ENCODE measurements around the gene LARGE1.

The LARGE1 gene

DNA sequence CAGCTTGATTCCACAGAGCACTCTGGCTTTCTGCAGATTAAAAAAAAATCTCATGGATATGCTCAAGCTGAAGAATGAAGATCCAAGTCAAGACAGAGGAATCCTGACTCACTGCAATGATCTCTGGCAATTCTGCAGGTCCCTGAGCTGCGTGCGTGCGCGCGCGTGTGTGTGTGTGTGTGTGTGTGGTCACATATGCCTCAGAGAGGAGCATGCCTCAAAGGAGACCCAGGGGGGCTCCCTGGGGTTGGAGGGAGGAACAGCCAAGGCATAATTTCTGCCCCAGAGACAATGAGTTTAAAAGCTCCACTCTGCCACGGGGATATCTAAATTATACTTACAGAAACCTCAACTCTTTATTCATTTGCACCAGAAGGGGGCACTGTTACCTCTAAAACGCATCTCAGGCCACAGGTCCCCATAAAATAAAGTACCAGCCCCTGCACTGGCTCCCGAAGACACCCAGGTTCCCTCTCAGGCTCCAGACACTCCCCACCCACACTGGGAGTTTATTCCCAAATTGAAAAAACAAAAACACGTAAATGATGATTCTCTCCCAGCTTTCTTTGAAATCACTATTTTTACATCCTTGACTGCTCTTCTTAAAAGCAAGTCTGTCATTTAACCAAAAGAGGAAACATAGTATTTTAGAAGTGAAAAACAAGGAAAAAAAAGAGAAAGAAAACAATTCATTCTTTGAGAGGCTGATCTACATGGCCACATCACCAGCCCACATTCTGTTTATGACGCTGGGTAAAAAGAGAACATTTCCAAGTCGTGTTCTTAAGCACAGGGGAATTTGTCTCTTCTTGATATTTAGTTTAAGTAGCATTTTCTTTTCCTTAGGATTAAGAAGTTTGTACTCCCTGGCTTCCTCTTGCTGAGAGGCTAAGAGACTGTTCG is 401.0 kb downstream of the LARGE1 start:
- CTCF ChIA-PET: interaction anchor here (0.8 to 5.3 kb wide), 14 partner anchors 10 to 590 kb away, joined by 3 to 47 read pairs (median 5); no protein-coding TSS in a partner anchor
- WGBS (ENCODE audit: insufficient coverage): 28% methylated on average over 5 of the region's 13 CpGs
- H3K9me3 ChIP-seq (ENCODE audit: control extremely low read depth in 1 of 5, control insufficient read depth in 4 of 5, insufficient read depth in 2 of 5, low read depth in 1 of 5, low read length in 4 of 5): peaks cover 0 to 5% (median 0%) of the 10 kb centered on the region in 5 experiments
- H3K27me3 ChIP-seq (replicated peaks in 2 of 5; ENCODE audit: control insufficient read depth in 4 of 5, insufficient read depth in 5 of 5, low read length in 4 of 5): no peaks in the 10 kb centered on the region
- no peak overlapping the region for H3K4me3 ChIP-seq (ENCODE audit: control insufficient read depth in 1 of 7, extremely low read depth in 1 of 7, insufficient read depth in 4 of 7, low read depth in 2 of 7, low read length in 6 of 7)
- H3K27ac ChIP-seq (ENCODE audit: insufficient read depth in 1 of 2, low read depth in 1 of 2, low read length in 2 of 2, poor library complexity in 1 of 2, severe bottlenecking in 2 of 2): no peak overlapping the region
- POLR2A ChIA-PET: no interaction called here
- DNase-seq: peak; percentile 69 to 81 (median 74)
- H3K36me3 ChIP-seq (ENCODE audit: control insufficient read depth in 4 of 4, insufficient read depth in 4 of 4, low read length in 3 of 4): no peaks in the 10 kb centered on the region
- H3K4me1 ChIP-seq (ENCODE audit: control extremely low read depth in 1 of 4, control insufficient read depth in 4 of 4, insufficient read depth in 4 of 4, low read length in 3 of 4): peaks cover 0 to 8% (median 3%) of the 10 kb centered on the region in 4 experiments

DNA sequence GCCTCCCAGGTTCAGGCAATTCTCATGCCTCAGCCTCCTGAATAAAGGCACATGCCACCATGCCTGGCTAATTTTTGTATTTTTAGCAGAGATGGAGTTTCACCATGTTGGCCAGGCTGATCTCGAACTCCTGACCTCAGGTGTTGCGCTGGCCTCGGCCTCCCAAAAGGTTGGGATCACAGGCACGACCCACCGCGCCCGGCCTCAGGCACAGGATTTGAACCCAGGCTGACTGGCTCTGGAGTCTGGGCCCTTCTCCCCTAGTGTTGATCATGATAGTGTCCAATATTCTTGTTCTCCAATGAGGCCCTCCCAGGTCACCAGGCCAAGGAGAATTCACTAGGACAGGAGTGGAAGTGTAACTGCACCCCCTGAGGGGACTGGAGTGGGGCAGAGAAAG is 401.9 kb downstream of the LARGE1 start:
- 97% methylated on average over 7 of the region's 7 CpGs for WGBS (ENCODE audit: insufficient coverage)
- Histone ChIP-seq H3K4me3 (ENCODE audit: control insufficient read depth in 1 of 7, extremely low read depth in 1 of 7, insufficient read depth in 4 of 7, low read depth in 2 of 7, low read length in 6 of 7) (no peak overlapping the region), H3K36me3 (ENCODE audit: control insufficient read depth in 4 of 4, insufficient read depth in 4 of 4, low read length in 3 of 4) (no peaks in the 10 kb centered on the region), H3K27me3 (replicated peaks in 2 of 5; ENCODE audit: control insufficient read depth in 4 of 5, insufficient read depth in 5 of 5, low read length in 4 of 5) (no peaks in the 10 kb centered on the region), H3K27ac (ENCODE audit: insufficient read depth in 1 of 2, low read depth in 1 of 2, low read length in 2 of 2, poor library complexity in 1 of 2, severe bottlenecking in 2 of 2) (no peak overlapping the region), H3K4me1 (ENCODE audit: control extremely low read depth in 1 of 4, control insufficient read depth in 4 of 4, insufficient read depth in 4 of 4, low read length in 3 of 4) (peaks cover 0 to 8% (median 2%) of the 10 kb centered on the region in 4 experiments), H3K9me3 (ENCODE audit: control extremely low read depth in 1 of 5, control insufficient read depth in 4 of 5, insufficient read depth in 2 of 5, low read depth in 1 of 5, low read length in 4 of 5) (peaks cover 0 to 5% (median 0%) of the 10 kb centered on the region in 5 experiments)
- ChIA-PET CTCF (interaction anchor here (0.8 to 5.3 kb wide), 12 partner anchors 11 to 591 kb away, joined by 3 to 47 read pairs (median 6); no protein-coding TSS in a partner anchor), POLR2A (no interaction called here)
- no peak for DNase-seq

DNA sequence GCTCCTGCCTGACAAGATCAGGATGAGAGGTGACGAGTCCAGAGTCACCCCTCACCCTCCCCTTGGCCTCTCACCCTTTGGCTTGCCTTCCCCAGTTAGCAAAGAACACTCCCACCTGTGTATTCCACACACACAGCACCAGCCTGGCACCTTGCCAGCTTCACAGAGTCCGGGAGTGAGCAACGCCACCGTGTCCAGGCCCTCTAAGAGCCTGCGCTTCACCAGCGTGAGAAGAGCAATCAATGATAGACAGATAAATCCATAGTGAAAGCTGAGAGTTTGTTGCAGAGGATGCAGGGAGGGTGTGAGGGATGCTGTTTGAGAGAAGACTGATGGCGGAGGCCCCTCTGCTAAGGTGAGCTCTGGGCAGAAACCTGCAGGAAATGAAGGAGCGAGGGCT is 404.5 kb downstream of the LARGE1 start:
- Histone ChIP-seq H3K4me1 (ENCODE audit: control extremely low read depth in 1 of 4, control insufficient read depth in 4 of 4, insufficient read depth in 4 of 4, low read length in 3 of 4) (peaks cover 0 to 2% (median under 1%) of the 10 kb centered on the region in 4 experiments), H3K36me3 (ENCODE audit: control insufficient read depth in 4 of 4, insufficient read depth in 4 of 4, low read length in 3 of 4) (no peaks in the 10 kb centered on the region), H3K27ac (ENCODE audit: insufficient read depth in 1 of 2, low read depth in 1 of 2, low read length in 2 of 2, poor library complexity in 1 of 2, severe bottlenecking in 2 of 2) (no peak overlapping the region), H3K4me3 (ENCODE audit: control insufficient read depth in 1 of 7, extremely low read depth in 1 of 7, insufficient read depth in 4 of 7, low read depth in 2 of 7, low read length in 6 of 7) (no peak overlapping the region), H3K9me3 (ENCODE audit: control extremely low read depth in 1 of 5, control insufficient read depth in 4 of 5, insufficient read depth in 2 of 5, low read depth in 1 of 5, low read length in 4 of 5) (no peaks in the 10 kb centered on the region), H3K27me3 (replicated peaks in 2 of 5; ENCODE audit: control insufficient read depth in 4 of 5, insufficient read depth in 5 of 5, low read length in 4 of 5) (no peaks in the 10 kb centered on the region)
- 93% methylated on average over 8 of the region's 8 CpGs for WGBS (ENCODE audit: insufficient coverage)
- POLR2A ChIA-PET: no interaction called here
- DNase-seq: no peak
- CTCF ChIA-PET: interaction anchor here (2.7 kb wide), 1 partner anchor 65 kb away, joined by 9 read pairs; no protein-coding TSS in a partner anchor

DNA sequence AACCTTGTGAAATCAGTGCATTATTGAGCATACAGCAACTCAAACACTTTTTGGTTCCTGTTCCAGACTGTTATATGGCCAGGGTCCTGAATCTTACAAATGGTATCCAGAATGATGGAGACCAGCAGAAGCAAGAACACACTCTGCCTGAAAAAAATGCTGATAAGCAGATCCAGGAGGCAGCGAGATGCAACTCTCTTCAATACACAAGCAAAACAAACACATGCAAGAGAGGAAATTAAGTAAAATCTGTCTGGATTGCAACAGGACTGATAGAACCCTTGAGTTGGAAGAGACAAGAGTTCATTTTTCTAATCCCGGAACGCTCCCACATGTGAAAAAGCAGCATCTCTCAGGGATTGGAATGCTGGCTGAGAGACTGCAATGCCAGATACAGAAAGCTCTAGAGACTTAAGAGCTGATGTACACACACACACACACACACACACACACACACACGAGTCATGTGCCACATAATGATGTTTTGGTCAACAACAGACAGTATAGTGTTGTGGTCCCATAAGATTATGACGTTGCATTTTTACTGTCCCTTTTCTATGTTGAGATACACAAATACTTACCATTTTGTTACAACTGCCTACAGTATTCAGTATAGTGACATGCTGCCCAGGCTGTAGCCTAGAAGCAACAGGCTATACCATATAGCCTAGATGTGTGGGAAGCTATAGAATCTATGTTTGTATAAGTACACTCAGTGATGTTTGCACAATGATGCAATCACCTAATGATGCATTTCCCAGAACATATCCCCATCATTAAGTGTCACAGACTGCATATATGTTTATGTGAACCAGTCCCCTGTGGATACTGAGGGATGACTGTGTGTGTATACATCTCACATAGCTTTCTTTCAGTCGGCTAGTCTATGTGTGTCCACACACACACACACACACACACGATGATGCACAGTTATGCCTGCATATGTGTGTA is 406.6 kb downstream of the LARGE1 start:
- Histone ChIP-seq H3K4me3 (ENCODE audit: control insufficient read depth in 1 of 7, extremely low read depth in 1 of 7, insufficient read depth in 4 of 7, low read depth in 2 of 7, low read length in 6 of 7) (no peak overlapping the region), H3K9me3 (ENCODE audit: control extremely low read depth in 1 of 5, control insufficient read depth in 4 of 5, insufficient read depth in 2 of 5, low read depth in 1 of 5, low read length in 4 of 5) (no peaks in the 10 kb centered on the region), H3K27me3 (replicated peaks in 2 of 5; ENCODE audit: control insufficient read depth in 4 of 5, insufficient read depth in 5 of 5, low read length in 4 of 5) (no peaks in the 10 kb centered on the region), H3K4me1 (ENCODE audit: control extremely low read depth in 1 of 4, control insufficient read depth in 4 of 4, insufficient read depth in 4 of 4, low read length in 3 of 4) (no peaks in the 10 kb centered on the region), H3K27ac (ENCODE audit: insufficient read depth in 1 of 2, low read depth in 1 of 2, low read length in 2 of 2, poor library complexity in 1 of 2, severe bottlenecking in 2 of 2) (no peak overlapping the region), H3K36me3 (ENCODE audit: control insufficient read depth in 4 of 4, insufficient read depth in 4 of 4, low read length in 3 of 4) (no peaks in the 10 kb centered on the region)
- DNase-seq: no peak
- ChIA-PET CTCF (no interaction called here), POLR2A (no interaction called here)
- WGBS (ENCODE audit: insufficient coverage): 92% methylated on average over 2 of the region's 7 CpGs

DNA sequence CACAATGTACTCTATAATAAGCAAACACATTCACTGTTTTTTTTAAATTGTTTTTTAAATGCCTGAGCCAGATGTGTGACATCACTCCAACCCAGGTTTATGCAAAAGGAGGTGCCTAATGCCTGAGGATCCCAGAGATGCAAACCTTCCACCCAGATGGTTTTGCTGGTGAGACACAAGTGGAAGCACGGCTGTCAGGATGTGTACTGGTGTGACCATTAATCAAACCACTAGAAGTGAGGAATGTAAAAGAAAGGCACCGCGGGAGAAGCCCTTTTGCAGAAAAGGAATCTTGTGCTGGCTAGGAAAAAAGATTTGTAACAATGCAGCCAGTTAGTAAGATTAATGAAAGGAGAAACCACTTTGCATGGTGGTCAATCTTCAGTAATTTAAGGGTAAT is 407.4 kb downstream of the LARGE1 start:
- POLR2A ChIA-PET: no interaction called here
- DNase-seq: no peak
- CTCF ChIA-PET: no interaction called here
- WGBS (ENCODE audit: insufficient coverage): 74% methylated on average over 3 of the region's 3 CpGs
- H3K9me3 ChIP-seq (ENCODE audit: control extremely low read depth in 1 of 5, control insufficient read depth in 4 of 5, insufficient read depth in 2 of 5, low read depth in 1 of 5, low read length in 4 of 5): no peaks in the 10 kb centered on the region
- no peak overlapping the region for H3K4me3 ChIP-seq (ENCODE audit: control insufficient read depth in 1 of 7, extremely low read depth in 1 of 7, insufficient read depth in 4 of 7, low read depth in 2 of 7, low read length in 6 of 7)
- H3K36me3 ChIP-seq (ENCODE audit: control insufficient read depth in 4 of 4, insufficient read depth in 4 of 4, low read length in 3 of 4): no peaks in the 10 kb centered on the region
- H3K27ac ChIP-seq (ENCODE audit: insufficient read depth in 1 of 2, low read depth in 1 of 2, low read length in 2 of 2, poor library complexity in 1 of 2, severe bottlenecking in 2 of 2): no peak overlapping the region
- no peaks in the 10 kb centered on the region for H3K27me3 ChIP-seq (replicated peaks in 2 of 5; ENCODE audit: control insufficient read depth in 4 of 5, insufficient read depth in 5 of 5, low read length in 4 of 5)
- no peaks in the 10 kb centered on the region for H3K4me1 ChIP-seq (ENCODE audit: control extremely low read depth in 1 of 4, control insufficient read depth in 4 of 4, insufficient read depth in 4 of 4, low read length in 3 of 4)

DNA sequence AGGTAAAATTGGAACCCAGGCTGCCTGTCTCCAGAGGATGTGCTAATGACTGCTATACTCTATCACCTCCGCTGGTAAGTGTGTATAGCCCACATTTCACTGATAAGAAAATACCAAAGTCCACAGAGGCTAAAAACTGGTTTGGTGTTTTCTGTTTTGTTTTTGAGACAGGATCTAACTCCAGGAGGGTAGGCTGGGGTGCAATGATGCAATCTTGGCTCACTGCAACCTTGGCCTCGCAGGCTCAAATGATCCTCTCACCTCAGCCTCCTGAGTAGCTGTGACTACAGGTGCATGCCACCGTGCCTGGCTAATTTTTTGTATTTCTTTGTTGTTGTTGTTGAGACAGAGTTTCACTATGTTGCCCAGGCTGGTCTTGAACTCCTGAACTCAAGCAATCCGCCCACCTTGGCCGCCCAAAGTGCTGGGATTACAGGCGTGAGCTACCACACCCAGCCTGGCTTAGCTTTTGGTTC is 409.8 kb downstream of the LARGE1 start:
- Histone ChIP-seq H3K4me1 (ENCODE audit: control extremely low read depth in 1 of 4, control insufficient read depth in 4 of 4, insufficient read depth in 4 of 4, low read length in 3 of 4) (no peaks in the 10 kb centered on the region), H3K36me3 (ENCODE audit: control insufficient read depth in 4 of 4, insufficient read depth in 4 of 4, low read length in 3 of 4) (no peaks in the 10 kb centered on the region), H3K4me3 (ENCODE audit: control insufficient read depth in 1 of 7, extremely low read depth in 1 of 7, insufficient read depth in 4 of 7, low read depth in 2 of 7, low read length in 6 of 7) (no peak overlapping the region), H3K9me3 (ENCODE audit: control extremely low read depth in 1 of 5, control insufficient read depth in 4 of 5, insufficient read depth in 2 of 5, low read depth in 1 of 5, low read length in 4 of 5) (no peaks in the 10 kb centered on the region), H3K27ac (ENCODE audit: insufficient read depth in 1 of 2, low read depth in 1 of 2, low read length in 2 of 2, poor library complexity in 1 of 2, severe bottlenecking in 2 of 2) (no peak overlapping the region), H3K27me3 (replicated peaks in 2 of 5; ENCODE audit: control insufficient read depth in 4 of 5, insufficient read depth in 5 of 5, low read length in 4 of 5) (no peaks in the 10 kb centered on the region)
- 98% methylated on average over 5 of the region's 6 CpGs for WGBS (ENCODE audit: insufficient coverage)
- CTCF ChIA-PET: interaction anchor here (1.6 kb wide), 1 partner anchor 70 kb away, joined by 3 read pairs; no protein-coding TSS in a partner anchor
- no peak for DNase-seq
- POLR2A ChIA-PET: no interaction called here
